CD1c-positive myeloid dendritic cell (primary cell): ENCODE results near the gene DNPH1.

Source experiments
- DNase-seq: peaks from one replicate; pipeline ENCODE4 v3.0.0-alpha.2; 2016; ENCODE audit errors: extremely low spot score

Gene DNPH1

GRCh38 chr6:43181942-43182860, 47.1 kb downstream of the DNPH1 start, which contains the start of gene CUL9:
Gene CUL9, plus strand, starts transcription at chr6:43182196. Its CDS starts 2,115 bp downstream, at chr6:43184311.
- peak; percentile 90 for DNase-seq

GRCh38 chr6:43181621-43181941, 47.7 kb downstream of the DNPH1 start:
- no peak for DNase-seq

- peak; percentile 19 for DNase-seq
Measured at GRCh38 chr6:43180985-43181384, 48.3 kb downstream of the DNPH1 start.

GRCh38 chr6:43180058-43180457, 49.2 kb downstream of the DNPH1 start:
- no peak for DNase-seq

GRCh38 chr6:43178951-43179830, 50.1 kb downstream of the DNPH1 start:
- no peak for DNase-seq

GRCh38 chr6:43178150-43178549, 51.1 kb downstream of the DNPH1 start:
- DNase-seq, result no peak

- DNase-seq, result no peak
Measured at GRCh38 chr6:43176423-43176786, 52.9 kb downstream of the DNPH1 start.

GRCh38 chr6:43175676-43176422, 53.4 kb downstream of the DNPH1 start:
- no peak for DNase-seq
